Stimulated activated naive B cell treated with anti-CD40 and anti-IgM and Interleukin-4, amounts not matched to agents 10 μg/mL and 1 μg/mL and 100 μg/mL, for 72 hours (primary cell): ENCODE data around the gene CAPN11.
"Not testable (repeated sequence)": the region's sequence is repeated elsewhere in the genome, so short reads cannot be mapped to it uniquely, and the experiment has no call there.

Experiments
- ATAC-seq, 2 donors: fragments of 150-1000 bp; cut with Tn5 transposase; replicated peaks; 2 replicates each; pipeline ENCODE4 v1.10.0; 2021; ENCODE audit warnings: moderate library complexity in 1 of 2
- DNase-seq: peaks from one replicate; pipeline ENCODE4 v3.0.0; 2021
- H3K27ac Mint-ChIP-seq: one replicate; pipeline ENCODE4 v1.8.0; 2022; ENCODE audit warnings: mild to moderate bottlenecking, mixed read lengths
- H3K27me3 Mint-ChIP-seq, 2 donors: one replicate each; pipeline ENCODE4 v1.8.0; 2022; ENCODE audit warnings: mixed read lengths in 2 of 2
- H3K36me3 Mint-ChIP-seq, 2 donors: one replicate each; pipeline ENCODE4 v1.8.0; 2022; ENCODE audit warnings: mixed read lengths in 2 of 2, mild to moderate bottlenecking in 1 of 2
- H3K4me1 Mint-ChIP-seq, 2 donors: one replicate each; pipeline ENCODE4 v1.8.0; 2022; ENCODE audit warnings: mixed read lengths in 2 of 2, mild to moderate bottlenecking in 1 of 2
- H3K4me3 Mint-ChIP-seq, 2 donors: one replicate each; pipeline ENCODE4 v1.8.0; 2022; ENCODE audit warnings: mild to moderate bottlenecking in 2 of 2, mixed read lengths in 2 of 2, moderate library complexity in 1 of 2
- H3K9me3 Mint-ChIP-seq, 2 donors: one replicate each; pipeline ENCODE4 v1.8.0; 2022; ENCODE audit warnings: mixed read lengths in 2 of 2, mild to moderate bottlenecking in 1 of 2

Gene CAPN11

GRCh38 chr6:44138717-44139350, 19.8 kb upstream of the CAPN11 start:
- ATAC-seq, result no peak
- H3K4me3 Mint-ChIP-seq, result no peak overlapping the region

DNA sequence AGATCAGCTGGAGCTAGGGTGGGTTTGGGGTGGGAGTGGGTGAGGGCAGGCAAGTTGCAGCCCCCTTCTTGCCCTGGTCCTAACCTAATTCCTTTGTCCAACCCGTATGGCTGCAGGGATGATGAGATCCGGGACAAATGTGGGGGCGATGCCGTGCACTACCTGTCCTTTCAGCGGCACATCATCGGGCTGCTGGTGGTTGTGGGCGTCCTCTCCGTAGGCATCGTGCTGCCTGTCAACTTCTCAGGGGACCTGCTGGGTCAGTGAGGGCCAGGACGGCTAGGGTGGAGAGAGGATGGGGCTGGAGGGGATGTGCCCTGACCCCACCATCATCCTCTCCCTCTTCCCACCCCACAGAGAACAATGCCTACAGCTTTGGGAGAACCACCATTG, 19.3 kb upstream of the CAPN11 start:
- Mint-ChIP-seq H3K4me1 (peaks cover 0 to 3% of the 10 kb centered on the region in 2 donors), H3K9me3 (no peaks in the 10 kb centered on the region), H3K27ac (no peak overlapping the region), H3K4me3 (no peak overlapping the region), H3K36me3 (peaks cover 57 to 74% of the 10 kb centered on the region in 2 donors), H3K27me3 (no peaks in the 10 kb centered on the region)
- DNase-seq (no peak), ATAC-seq (no peak)

More at GRCh38 chr6:44138717-44139350, 19.8 kb upstream of the CAPN11 start:
- no peaks in the 10 kb centered on the region for H3K27me3 Mint-ChIP-seq
- peaks cover 2 to 3% of the 10 kb centered on the region in 2 donors for H3K4me1 Mint-ChIP-seq
- H3K9me3 Mint-ChIP-seq, result no peaks in the 10 kb centered on the region
- peaks cover 56 to 68% of the 10 kb centered on the region in 2 donors for H3K36me3 Mint-ChIP-seq
- DNase-seq, result no peak
- no peak overlapping the region for H3K27ac Mint-ChIP-seq

DNA sequence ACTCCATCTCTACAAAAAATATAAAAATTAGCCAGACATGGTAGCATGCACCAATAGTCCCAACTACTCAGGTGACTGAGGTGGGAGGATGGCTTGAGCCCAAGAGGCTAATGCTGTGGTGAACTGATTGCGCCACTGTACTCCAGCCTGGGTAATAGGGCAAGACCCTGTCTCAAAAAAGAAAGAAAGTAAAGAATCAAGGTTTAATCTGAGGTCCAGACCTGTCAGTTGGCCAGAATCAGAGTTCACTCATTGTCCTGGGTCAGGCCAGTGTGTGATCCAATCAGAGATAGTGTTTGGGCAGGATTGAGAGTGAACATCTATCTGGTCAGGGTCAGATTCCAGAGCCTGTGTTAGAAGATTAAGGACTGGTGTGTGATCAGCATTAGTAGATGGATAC, 15.8 kb upstream of the CAPN11 start:
- ATAC-seq, result no peak
- H3K36me3 Mint-ChIP-seq, result peaks cover 49 to 63% of the 10 kb centered on the region in 2 donors
- no peaks in the 10 kb centered on the region for H3K27me3 Mint-ChIP-seq
- no peak overlapping the region for H3K27ac Mint-ChIP-seq
- H3K4me3 Mint-ChIP-seq, result no peak overlapping the region
- DNase-seq, result no peak
- peaks cover 0 to 3% of the 10 kb centered on the region in 2 donors for H3K4me1 Mint-ChIP-seq
- no peaks in the 10 kb centered on the region for H3K9me3 Mint-ChIP-seq

DNA sequence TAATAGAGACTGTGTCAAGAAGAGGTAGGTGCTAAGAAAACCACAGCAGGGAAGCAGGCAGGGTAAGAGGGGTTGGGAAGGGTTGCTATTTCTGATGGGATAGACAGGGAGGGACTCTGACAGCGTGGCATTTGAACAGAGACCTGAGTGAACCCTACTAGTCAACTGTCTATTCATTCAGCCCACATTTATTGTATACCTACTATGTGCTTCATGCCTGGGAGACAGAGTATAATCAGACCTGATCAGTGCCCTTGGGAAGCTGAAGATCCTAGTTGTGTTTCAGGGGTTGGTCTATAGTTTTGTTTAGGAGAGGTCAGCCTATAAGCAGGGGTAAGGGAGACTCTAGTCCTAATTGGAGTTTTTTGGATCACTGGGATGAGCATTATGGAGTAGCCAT, 14.9 kb upstream of the CAPN11 start:
- H3K27me3 Mint-ChIP-seq, result no peaks in the 10 kb centered on the region
- DNase-seq (no peak), ATAC-seq (no peak)
- no peak overlapping the region for H3K27ac Mint-ChIP-seq
- no peak overlapping the region for H3K4me3 Mint-ChIP-seq
- peaks cover 49 to 68% of the 10 kb centered on the region in 2 donors for H3K36me3 Mint-ChIP-seq
- peaks cover 0 to 3% of the 10 kb centered on the region in 2 donors for H3K4me1 Mint-ChIP-seq
- no peaks in the 10 kb centered on the region for H3K9me3 Mint-ChIP-seq

- H3K36me3 Mint-ChIP-seq, result peaks cover 48 to 65% of the 10 kb centered on the region in 2 donors
- not testable (repeated sequence) for H3K4me3 Mint-ChIP-seq, H3K27me3 Mint-ChIP-seq, ATAC-seq, DNase-seq, H3K27ac Mint-ChIP-seq, H3K4me1 Mint-ChIP-seq, H3K9me3 Mint-ChIP-seq
Measured at GRCh38 chr6:44144536-44144935, 14.1 kb upstream of the CAPN11 start.

- Mint-ChIP-seq H3K9me3 (no peaks in the 10 kb centered on the region), H3K4me1 (peaks cover 11% of the 10 kb centered on the region in 2 donors), H3K27ac (no peak overlapping the region), H3K27me3 (no peaks in the 10 kb centered on the region), H3K36me3 (peaks cover 48 to 65% of the 10 kb centered on the region in 2 donors), H3K4me3 (no peak overlapping the region)
- ATAC-seq (no peak), DNase-seq (no peak)
Measured at GRCh38 chr6:44145839-44146238, 12.8 kb upstream of the CAPN11 start.

- H3K4me1 Mint-ChIP-seq, result peaks cover 20% of the 10 kb centered on the region in 2 donors
- H3K9me3 Mint-ChIP-seq, result no peaks in the 10 kb centered on the region
- H3K4me3 Mint-ChIP-seq, result no peak overlapping the region
- H3K27me3 Mint-ChIP-seq, result no peaks in the 10 kb centered on the region
- DNase-seq, result no peak
- peaks cover 42 to 63% of the 10 kb centered on the region in 2 donors for H3K36me3 Mint-ChIP-seq
- no peak for ATAC-seq
- no peak overlapping the region for H3K27ac Mint-ChIP-seq
Measured at GRCh38 chr6:44146685-44147084, 11.9 kb upstream of the CAPN11 start.

GRCh38 chr6:44147256-44147655, 11.4 kb upstream of the CAPN11 start:
- DNase-seq (no peak), ATAC-seq (no peak)
- Mint-ChIP-seq H3K4me1 (peaks cover 24% of the 10 kb centered on the region in 2 donors), H3K27ac (no peak overlapping the region), H3K36me3 (peaks cover 42 to 62% of the 10 kb centered on the region in 2 donors), H3K9me3 (no peaks in the 10 kb centered on the region), H3K27me3 (no peaks in the 10 kb centered on the region), H3K4me3 (no peak overlapping the region)

- no peak for ATAC-seq
- no peak for DNase-seq
- H3K27ac Mint-ChIP-seq, result no peak overlapping the region
- peaks cover 40 to 61% of the 10 kb centered on the region in 2 donors for H3K36me3 Mint-ChIP-seq
- no peaks in the 10 kb centered on the region for H3K27me3 Mint-ChIP-seq
- H3K4me1 Mint-ChIP-seq, result peaks cover 24% of the 10 kb centered on the region in 2 donors
- no peaks in the 10 kb centered on the region for H3K9me3 Mint-ChIP-seq
- no peak overlapping the region for H3K4me3 Mint-ChIP-seq
Measured at GRCh38 chr6:44148306-44148705, 10.3 kb upstream of the CAPN11 start.

GRCh38 chr6:44149369-44150012, 9.1 kb upstream of the CAPN11 start:
- Mint-ChIP-seq H3K4me3 (no peak overlapping the region), H3K9me3 (no peaks in the 10 kb centered on the region), H3K27ac (no peak overlapping the region), H3K36me3 (peaks cover 33 to 55% of the 10 kb centered on the region in 2 donors), H3K4me1 (peaks cover 24% of the 10 kb centered on the region in 2 donors), H3K27me3 (no peaks in the 10 kb centered on the region)
- DNase-seq, result no peak
- no peak for ATAC-seq

- ATAC-seq (peak; percentile 69 to 76), DNase-seq (peak; percentile 48)
- no peaks in the 10 kb centered on the region for H3K27me3 Mint-ChIP-seq
- peaks cover 34 to 58% of the 10 kb centered on the region in 2 donors for H3K36me3 Mint-ChIP-seq
- H3K4me3 Mint-ChIP-seq, result peak overlapping the region; percentile 9 to 28
- H3K27ac Mint-ChIP-seq, result peak overlapping the region; percentile 68
- no peaks in the 10 kb centered on the region for H3K9me3 Mint-ChIP-seq
- H3K4me1 Mint-ChIP-seq, result peaks cover 24% of the 10 kb centered on the region in 2 donors
Measured at GRCh38 chr6:44150317-44150917, 8.2 kb upstream of the CAPN11 start.

DNA sequence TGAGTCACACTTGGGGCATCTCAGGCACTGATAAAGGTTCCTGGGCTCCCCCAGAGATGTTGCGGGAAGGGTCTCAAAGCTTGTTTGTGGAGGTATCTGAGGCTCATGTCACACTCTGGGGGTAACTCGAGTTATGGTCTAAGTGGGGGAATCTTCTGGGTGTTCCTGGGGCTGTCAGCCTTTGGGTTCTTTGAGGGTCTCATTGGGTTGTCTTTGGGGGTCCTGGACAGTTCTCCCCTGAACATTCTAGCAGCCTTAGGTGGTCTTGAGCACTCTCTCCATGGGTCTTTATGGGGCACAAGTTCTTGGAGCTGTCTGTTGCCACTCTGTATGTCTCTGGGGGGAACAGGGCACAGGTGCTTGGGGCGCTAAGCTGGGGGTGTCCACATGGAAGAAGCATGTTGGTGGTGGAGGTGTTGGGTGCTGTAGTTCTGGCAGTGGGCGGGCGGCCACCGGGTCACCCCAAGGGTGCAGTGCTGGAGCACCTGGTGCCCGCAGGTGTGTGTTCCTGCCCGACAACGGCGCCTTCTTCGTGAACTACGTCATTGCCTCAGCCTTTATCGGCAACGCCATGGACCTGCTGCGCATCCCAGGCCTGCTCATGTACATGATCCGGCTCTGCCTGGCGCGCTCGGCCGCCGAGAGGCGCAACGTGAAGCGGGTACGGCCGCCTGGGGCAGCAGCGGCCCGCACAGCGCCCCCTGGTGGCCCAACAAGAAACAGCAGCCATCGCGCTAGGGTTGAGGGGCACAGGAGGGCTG, 7.1 kb upstream of the CAPN11 start:
- Mint-ChIP-seq H3K27me3 (no peaks in the 10 kb centered on the region), H3K9me3 (no peaks in the 10 kb centered on the region), H3K4me1 (peaks cover 24% of the 10 kb centered on the region in 2 donors), H3K36me3 (peaks cover 32 to 50% of the 10 kb centered on the region in 2 donors), H3K4me3 (peak overlapping the region; percentile 25 to 28), H3K27ac (peak overlapping the region; percentile 68)
- DNase-seq (peak; percentile 68), ATAC-seq (peak; percentile 79 to 81)

DNA sequence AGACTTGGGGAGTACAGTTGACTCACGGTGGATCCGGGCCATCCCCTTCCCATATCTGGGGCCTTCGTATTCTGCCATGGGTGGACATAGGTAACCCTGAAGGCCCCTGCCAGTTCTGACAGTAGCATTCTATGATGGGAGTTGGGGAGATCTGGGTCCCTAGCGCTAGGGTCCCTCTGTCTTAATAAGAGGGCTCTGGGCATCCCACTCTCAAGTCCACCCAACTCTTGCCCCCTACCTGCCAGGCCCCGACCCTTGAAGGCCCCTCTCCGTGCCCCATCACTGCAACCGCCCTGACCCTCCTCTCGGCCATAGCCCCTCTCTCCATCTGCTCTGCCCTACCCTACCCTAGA, 6.5 kb upstream of the CAPN11 start:
- peaks cover 24% of the 10 kb centered on the region in 2 donors for H3K4me1 Mint-ChIP-seq
- H3K4me3 Mint-ChIP-seq, result no peak overlapping the region
- DNase-seq (no peak), ATAC-seq (peak in 1 of 2 donors; percentile 1)
- H3K27ac Mint-ChIP-seq, result no peak overlapping the region
- peaks cover 27 to 46% of the 10 kb centered on the region in 2 donors for H3K36me3 Mint-ChIP-seq
- H3K27me3 Mint-ChIP-seq, result no peaks in the 10 kb centered on the region
- no peaks in the 10 kb centered on the region for H3K9me3 Mint-ChIP-seq

DNA sequence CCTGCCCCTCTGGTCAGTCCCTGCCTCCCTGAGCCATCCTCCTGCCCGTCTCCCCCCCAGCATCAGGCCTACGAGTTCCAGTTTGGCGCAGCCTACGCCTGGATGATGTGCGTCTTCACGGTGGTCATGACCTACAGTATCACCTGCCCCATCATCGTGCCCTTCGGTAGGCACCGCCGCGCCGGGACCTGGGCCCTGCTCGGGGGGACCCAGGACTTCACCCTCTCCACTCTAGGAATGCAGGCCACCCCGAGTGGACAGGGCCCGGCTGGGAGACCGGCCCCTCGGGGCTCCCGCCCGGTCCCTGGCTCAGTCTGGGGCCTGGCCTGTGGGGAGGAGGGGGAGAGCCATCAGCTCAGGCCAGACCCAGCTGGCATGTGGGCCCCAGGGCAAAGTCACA, 6.1 kb upstream of the CAPN11 start:
- no peak for DNase-seq

More for the DNA sequence above, 6.1 kb upstream of the CAPN11 start:
- ATAC-seq, result no peak
- Mint-ChIP-seq H3K4me1 (peaks cover 24% of the 10 kb centered on the region in 2 donors), H3K9me3 (no peaks in the 10 kb centered on the region), H3K27me3 (no peaks in the 10 kb centered on the region), H3K36me3 (peaks cover 26 to 43% of the 10 kb centered on the region in 2 donors), H3K27ac (no peak overlapping the region), H3K4me3 (no peak overlapping the region)
